HFF-Myc (cell line): ENCODE measurements around the gene IL1RN.

Experiments used
- DNase-seq: peaks from one replicate; pipeline ENCODE4 v3.0.0-alpha.2; 2011; ENCODE audit warnings: low read depth; ENCODE audit errors: extremely low read depth
- H3K4me3 ChIP-seq: replicated peaks from 2 replicates; pipeline ENCODE4 v1.5.1; 2011; ENCODE audit warnings: low read depth, mild to moderate bottlenecking, control low read depth, low read length
- TF ChIP-seq, protein P1 (sequence below): IDR thresholded peaks from 2 replicates; pipeline ENCODE4 v1.5.1; 2012; ENCODE audit warnings: mild to moderate bottlenecking, low read depth, low read length, control low read depth; ENCODE audit errors: missing control alignments

Gene IL1RN

DNA sequence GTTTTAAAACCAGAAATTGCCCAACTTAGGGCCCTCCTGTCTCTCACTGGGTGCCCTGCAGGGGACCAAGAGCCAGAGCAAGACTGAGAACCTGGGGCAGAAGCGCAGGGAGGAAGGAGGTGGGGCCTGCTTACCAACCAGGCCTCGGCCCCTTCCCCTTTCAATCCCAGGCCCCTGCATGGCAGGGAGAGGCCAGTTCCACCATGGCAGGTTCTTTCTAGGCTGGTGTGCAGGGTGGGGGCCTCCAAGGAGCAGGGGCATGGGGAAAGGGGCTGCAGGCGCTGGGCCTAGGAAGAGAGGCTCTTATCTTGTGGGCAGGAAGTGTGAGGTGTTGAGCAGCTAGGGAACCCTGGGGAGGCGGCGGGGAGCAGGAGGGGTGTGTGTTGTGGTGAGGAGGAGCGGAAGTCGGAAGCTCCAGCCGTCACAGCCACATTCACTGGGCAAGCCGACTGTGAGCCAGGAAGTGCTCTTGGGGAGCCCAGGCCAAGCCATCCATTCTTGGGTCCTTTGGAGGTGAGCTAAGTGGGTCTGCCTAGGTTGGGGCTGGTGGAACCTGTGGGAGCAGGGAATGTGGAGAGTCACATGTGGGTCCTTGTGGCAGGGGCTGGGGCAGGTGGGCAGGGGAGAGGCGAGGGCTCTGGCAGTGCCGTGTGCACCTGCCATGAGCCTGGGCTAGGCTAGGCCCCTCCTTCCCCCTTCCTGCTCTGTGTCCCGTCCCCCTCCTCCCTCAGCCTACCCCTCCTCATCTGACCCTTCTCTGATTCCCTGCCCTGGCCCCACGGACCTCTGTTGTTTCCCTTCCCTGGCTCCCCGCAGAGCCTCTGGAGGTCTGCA, 46.4 kb downstream of the IL1RN start, which contains the start of gene PSD4:
Gene PSD4, plus strand, starts transcription at position 430 of the 834 bp plus-strand sequence. CDS start 8,486 bp downstream, outside the sequence.
- TF ChIP-seq, protein P1, sequence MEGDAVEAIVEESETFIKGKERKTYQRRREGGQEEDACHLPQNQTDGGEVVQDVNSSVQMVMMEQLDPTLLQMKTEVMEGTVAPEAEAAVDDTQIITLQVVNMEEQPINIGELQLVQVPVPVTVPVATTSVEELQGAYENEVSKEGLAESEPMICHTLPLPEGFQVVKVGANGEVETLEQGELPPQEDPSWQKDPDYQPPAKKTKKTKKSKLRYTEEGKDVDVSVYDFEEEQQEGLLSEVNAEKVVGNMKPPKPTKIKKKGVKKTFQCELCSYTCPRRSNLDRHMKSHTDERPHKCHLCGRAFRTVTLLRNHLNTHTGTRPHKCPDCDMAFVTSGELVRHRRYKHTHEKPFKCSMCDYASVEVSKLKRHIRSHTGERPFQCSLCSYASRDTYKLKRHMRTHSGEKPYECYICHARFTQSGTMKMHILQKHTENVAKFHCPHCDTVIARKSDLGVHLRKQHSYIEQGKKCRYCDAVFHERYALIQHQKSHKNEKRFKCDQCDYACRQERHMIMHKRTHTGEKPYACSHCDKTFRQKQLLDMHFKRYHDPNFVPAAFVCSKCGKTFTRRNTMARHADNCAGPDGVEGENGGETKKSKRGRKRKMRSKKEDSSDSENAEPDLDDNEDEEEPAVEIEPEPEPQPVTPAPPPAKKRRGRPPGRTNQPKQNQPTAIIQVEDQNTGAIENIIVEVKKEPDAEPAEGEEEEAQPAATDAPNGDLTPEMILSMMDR = no peak
- no peak for DNase-seq
- no peak within 1 kb of the TSS for H3K4me3 ChIP-seq

DNA sequence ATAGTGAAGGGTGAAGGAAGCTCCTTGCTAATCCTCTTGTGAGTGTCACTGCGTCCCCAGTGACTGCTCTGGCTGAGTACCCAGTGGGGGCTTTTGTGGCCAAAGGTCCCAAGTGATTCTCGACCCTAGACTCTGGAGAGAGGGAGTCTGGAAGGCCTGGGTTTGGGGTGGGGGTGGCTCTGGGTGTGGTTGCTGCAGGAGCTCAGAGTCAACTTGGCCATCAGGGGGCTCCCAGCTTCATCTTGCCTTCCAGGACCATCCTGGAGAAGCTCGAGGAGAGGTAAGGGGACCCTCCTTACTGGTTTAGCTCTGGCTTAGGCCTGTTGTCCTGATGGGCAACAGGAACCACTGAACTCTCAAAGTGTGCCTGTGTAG, 47.0 kb downstream of the IL1RN start:
- no peak overlapping the region for H3K4me3 ChIP-seq
- TF ChIP-seq, protein P1 = no peak
- no peak for DNase-seq

DNA sequence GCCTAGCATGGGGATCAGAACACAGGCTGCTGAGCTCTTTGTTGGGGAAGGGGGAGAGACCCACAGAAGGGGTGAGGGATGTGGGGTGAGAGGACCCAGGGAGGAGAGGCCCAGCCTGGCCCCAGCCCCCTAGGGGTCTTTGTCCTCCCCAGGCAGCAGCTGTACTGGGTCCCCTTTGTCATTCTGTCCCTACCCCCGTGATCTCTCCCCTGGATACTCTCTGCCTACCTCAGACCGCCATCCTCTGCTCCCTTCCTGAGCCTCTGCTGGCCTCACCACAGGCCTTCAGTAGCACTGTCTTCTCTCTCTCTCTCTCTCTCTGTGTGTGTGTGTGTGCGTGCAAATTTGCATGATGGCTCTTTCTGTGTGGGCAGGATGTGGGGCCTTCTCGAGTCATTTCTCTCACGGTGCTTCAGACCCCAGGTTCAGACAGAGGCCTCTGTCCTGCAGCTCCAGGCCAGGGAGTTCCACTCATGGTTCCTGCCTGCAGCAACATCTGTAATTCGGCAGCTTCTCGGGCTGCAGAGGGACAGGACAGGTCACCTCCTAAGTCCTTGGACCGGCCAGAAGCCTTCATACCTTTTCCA, 47.7 kb downstream of the IL1RN start:
- H3K4me3 ChIP-seq = no peak overlapping the region
- TF ChIP-seq, protein P1 = no peak
- DNase-seq = no peak

DNA sequence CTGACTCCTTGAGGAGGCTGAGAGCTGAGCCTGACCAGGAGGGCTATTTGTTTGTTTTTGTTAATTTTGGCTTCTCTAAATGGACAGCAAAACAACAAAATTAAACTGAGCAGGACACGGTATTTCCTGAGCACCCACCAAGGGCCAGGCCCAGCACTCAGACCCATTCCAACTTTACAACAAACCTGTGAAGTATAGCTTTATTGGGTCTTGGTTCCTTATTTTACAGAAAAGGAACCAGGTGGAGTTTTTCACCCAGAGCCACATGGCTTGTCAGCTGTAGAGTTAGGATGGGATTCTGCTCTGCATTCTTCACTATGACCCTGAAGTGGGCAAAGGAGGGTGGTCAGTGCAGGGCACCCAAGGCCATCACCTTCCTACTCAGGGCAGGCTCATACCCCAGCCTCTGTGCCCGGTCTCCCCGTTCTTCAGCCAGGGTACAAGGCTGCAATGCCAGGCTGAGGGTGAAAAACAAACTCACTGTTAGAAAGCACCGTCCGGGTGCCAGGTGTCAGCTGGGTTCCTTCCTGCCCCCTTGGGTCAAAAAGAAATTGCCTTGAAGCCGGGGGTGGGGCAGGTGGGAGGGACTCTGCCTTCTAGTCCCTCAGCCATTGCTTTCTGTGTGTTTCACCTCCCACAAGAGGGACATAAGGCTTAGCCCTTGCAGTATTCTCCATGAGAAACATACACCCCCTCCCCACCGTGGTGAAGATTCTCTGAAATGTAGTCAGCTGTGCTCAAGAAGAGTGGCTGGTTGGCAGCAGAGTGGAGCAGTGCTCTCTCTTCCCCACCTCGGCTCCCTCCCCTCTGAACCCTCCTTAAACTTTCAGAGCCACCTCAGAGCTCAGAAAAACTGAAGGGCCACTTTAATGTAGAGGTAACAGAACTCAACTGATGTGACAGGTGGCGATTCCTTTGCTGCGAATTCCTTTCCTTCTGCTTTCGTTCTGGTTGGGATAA, 48.6 kb downstream of the IL1RN start:
- no peak for DNase-seq
- TF ChIP-seq, protein P1 = no peak
- no peak overlapping the region for H3K4me3 ChIP-seq

DNA sequence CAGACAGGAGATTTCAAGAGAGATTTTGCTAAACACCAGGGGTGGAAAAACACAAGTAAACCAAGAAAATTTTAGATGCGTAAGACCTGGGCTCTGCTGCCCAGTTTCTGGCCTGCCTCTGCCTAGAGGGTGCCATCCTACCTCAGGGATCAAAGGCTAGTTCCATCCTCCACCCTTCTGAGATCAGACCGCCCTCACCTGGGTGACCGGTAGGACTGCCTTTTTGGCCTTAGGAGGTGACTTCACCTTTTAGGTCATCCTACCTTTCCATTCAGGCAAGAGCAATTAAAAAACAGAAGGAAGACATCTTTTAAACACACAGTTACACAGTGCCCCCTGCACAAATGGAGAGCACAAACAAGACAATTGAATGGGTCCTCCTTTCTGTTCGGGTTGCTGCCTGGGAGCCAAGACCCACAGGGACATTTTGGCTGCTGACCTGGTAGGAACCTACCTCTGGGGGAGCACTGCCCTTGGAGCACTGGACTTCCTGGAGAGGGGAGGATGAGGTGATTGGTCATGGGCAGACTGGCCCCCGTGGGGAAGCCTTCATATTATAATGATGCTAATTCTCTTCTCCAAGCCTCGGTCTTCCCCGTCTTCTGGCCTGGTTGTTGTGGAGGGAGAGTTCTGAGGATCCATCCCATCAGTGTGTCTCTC, 49.4 kb downstream of the IL1RN start:
- TF ChIP-seq, protein P1 = no peak
- no peak overlapping the region for H3K4me3 ChIP-seq
- no peak for DNase-seq

DNA sequence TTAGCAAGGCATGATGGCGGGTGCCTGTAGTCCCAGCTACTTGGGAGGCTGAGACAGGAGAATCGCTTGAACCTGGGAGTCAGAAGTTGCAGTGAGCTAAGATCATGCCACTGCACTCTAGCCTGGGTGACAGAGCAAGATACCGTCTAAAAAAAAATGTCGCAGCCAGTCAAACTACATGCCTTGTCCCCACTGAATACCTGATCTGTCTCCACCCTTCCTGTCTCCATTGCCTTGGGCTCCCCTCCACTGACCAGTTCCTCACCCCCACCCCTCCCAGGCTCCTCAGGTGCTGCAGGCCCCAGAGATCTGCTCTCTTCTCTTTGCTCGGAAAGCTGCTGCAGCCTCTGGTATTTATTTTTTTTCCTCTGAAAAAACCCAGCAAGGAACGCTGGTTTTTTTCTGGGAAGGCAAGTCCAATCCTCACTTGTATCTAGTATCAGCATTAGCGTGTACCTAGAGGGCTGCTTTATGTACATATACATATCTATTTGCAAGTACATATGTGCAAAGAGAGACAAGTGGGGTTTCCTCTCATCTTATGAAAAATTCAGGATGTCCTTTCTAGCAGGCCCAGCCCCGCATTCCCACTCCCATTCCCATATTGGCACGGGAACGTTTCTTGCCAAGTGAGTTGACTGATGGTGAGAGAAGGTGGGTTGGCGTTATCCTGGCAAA, 50.8 kb downstream of the IL1RN start:
- TF ChIP-seq, protein P1 = no peak
- no peak for DNase-seq
- H3K4me3 ChIP-seq = no peak overlapping the region
